Uterus (tissue), 4 donors: ENCODE data around the gene MECP2. TPM values are rescaled to one million over a fixed set of nuclear protein-coding genes. Genes with fewer than 3 reads are reported as not detected.

Source experiments
- DNase-seq, 2 donors: peaks; one replicate each; pipeline ENCODE4 v3.0.0-alpha.2; 2019 to 2020
- H3K27ac ChIP-seq, 2 donors: fragments of 200-600 bp; sonication (generic); 1 replicate in 1 of 2; 2 replicates in 1 of 2; pipeline ENCODE4 v1.5.1; 2016 to 2018
- H3K27me3 ChIP-seq, 2 donors: fragments of 200-600 bp; sonication (generic); one replicate each; pipeline ENCODE4 v1.5.1; 2018 to 2019; ENCODE audit warnings: control low read depth in 1 of 2
- H3K36me3 ChIP-seq, 2 donors: fragments of 200-600 bp; sonication (generic); one replicate each; pipeline ENCODE4 v1.5.1; 2019; ENCODE audit warnings: control low read depth in 1 of 2
- H3K4me1 ChIP-seq, 2 donors: fragments of 200-600 bp; sonication (generic); one replicate each; pipeline ENCODE4 v1.5.1; 2018 to 2019; ENCODE audit warnings: control low read depth in 1 of 2
- H3K4me3 ChIP-seq, 2 donors: fragments of 200-600 bp; sonication (generic); 1 replicate in 1 of 2; 2 replicates in 1 of 2; pipeline ENCODE4 v1.5.1; 2018 to 2019; ENCODE audit warnings: mild to moderate bottlenecking in 1 of 2
- H3K9me3 ChIP-seq, 2 donors: fragments of 200-600 bp; sonication (generic); one replicate each; pipeline ENCODE4 v1.5.1; 2019; ENCODE audit warnings: control low read depth in 1 of 2
- CTCF ChIP-seq, 4 experiments: fragments of 200-600 bp in 2 of 4; fragments of 450-650 bp in 2 of 4; sonication (generic) in 2 of 4; IDR thresholded peaks; one replicate each; pipeline ENCODE4 v1.5.1; 2016 to 2019; ENCODE audit warnings: antibody characterized with exemption in 4 of 4, mild to moderate bottlenecking in 2 of 4, moderate library complexity in 1 of 4
- POLR2A ChIP-seq, 2 donors: fragments of 450-650 bp; IDR thresholded peaks; one replicate each; pipeline ENCODE4 v1.6.1; 2016; ENCODE audit warnings: antibody characterized with exemption in 2 of 2, mild to moderate bottlenecking in 1 of 2, moderate library complexity in 1 of 2
- intact Hi-C: fragments of 100-400 bp; cut with DNase I; formaldehyde crosslinking; loops from one replicate; pipeline ENCODE4 v1.15.1; 2023; ENCODE audit warnings: low total_unique reads
- total RNA-seq, 4 donors: library from RNA; depleted of rRNA in 3 of 4; stranded (reverse); fragments of >200 nt in 3 of 4; gene quantifications; one replicate each; pipeline versions ENCODE4 v1.1.0 to v1.2.4, GENCODE V29; 2014 to 2023
- donor health status: DM: yes; HTN: yes; CAD: no.

MECP2 gene
- total RNA-seq, 4 donors from 2014 or later, result 29.7 to 106 (median 50.6) TPM

GRCh38 chrX:154057791-154058190, 39.7 kb downstream of the MECP2 start:
- no peak overlapping the region for H3K4me3 ChIP-seq
- no peaks in the 10 kb centered on the region for H3K36me3 ChIP-seq
- no peaks in the 10 kb centered on the region for H3K27me3 ChIP-seq
- H3K4me1 ChIP-seq, result peaks cover 0 to 8% of the 10 kb centered on the region in 2 donors
- TF ChIP-seq CTCF (IDR thresholded peaks at IDR 0.05) (no peak), POLR2A (IDR thresholded peaks at IDR 0.05) (no peak)
- DNase-seq, result no peak
- intact Hi-C loops, result no loop called here
- H3K9me3 ChIP-seq, result no peaks in the 10 kb centered on the region
- H3K27ac ChIP-seq, result no peak overlapping the region

GRCh38 chrX:154056770-154057241, 40.7 kb downstream of the MECP2 start:
- no peak for TF ChIP-seq POLR2A (IDR thresholded peaks at IDR 0.05)
- TF ChIP-seq CTCF (IDR thresholded peaks at IDR 0.05), result no peak
- Histone ChIP-seq H3K27me3 (no peaks in the 10 kb centered on the region), H3K4me3 (no peak overlapping the region), H3K4me1 (peaks cover 0 to 8% of the 10 kb centered on the region in 2 donors), H3K27ac (no peak overlapping the region), H3K9me3 (no peaks in the 10 kb centered on the region), H3K36me3 (no peaks in the 10 kb centered on the region)
- intact Hi-C loops, result no loop called here
- no peak for DNase-seq

- intact Hi-C loops, result no loop called here
- H3K4me3 ChIP-seq, result no peak overlapping the region
- H3K9me3 ChIP-seq, result no peaks in the 10 kb centered on the region
- H3K36me3 ChIP-seq, result no peaks in the 10 kb centered on the region
- peak; percentile 61 to 69 (median 65) for TF ChIP-seq CTCF (IDR thresholded peaks at IDR 0.05)
- no peak for TF ChIP-seq POLR2A (IDR thresholded peaks at IDR 0.05)
- no peaks in the 10 kb centered on the region for H3K27me3 ChIP-seq
- peak overlapping the region; percentile 51 to 62 for H3K27ac ChIP-seq
- peaks cover 0 to 8% of the 10 kb centered on the region in 2 donors for H3K4me1 ChIP-seq
- DNase-seq, result peak; percentile 70 to 83
Measured at GRCh38 chrX:154051201-154051810, 46.2 kb downstream of the MECP2 start.

GRCh38 chrX:154050113-154050495, 47.4 kb downstream of the MECP2 start:
- H3K4me1 ChIP-seq, result peaks cover 0 to 8% of the 10 kb centered on the region in 2 donors
- no peaks in the 10 kb centered on the region for H3K9me3 ChIP-seq
- DNase-seq, result no peak
- H3K4me3 ChIP-seq, result no peak overlapping the region
- intact Hi-C loops, result no loop called here
- TF ChIP-seq CTCF (IDR thresholded peaks at IDR 0.05), result no peak
- H3K36me3 ChIP-seq, result no peaks in the 10 kb centered on the region
- peak overlapping the region; percentile 51 to 62 for H3K27ac ChIP-seq
- H3K27me3 ChIP-seq, result no peaks in the 10 kb centered on the region

GRCh38 chrX:154049209-154050112, 48.1 kb downstream of the MECP2 start:
- peak overlapping the region; percentile 52 to 62 for H3K27ac ChIP-seq
- DNase-seq, result no peak

More at GRCh38 chrX:154049209-154050112, 48.1 kb downstream of the MECP2 start:
- Histone ChIP-seq H3K4me3 (no peak overlapping the region), H3K36me3 (no peaks in the 10 kb centered on the region), H3K4me1 (peaks cover 0 to 8% of the 10 kb centered on the region in 2 donors), H3K9me3 (no peaks in the 10 kb centered on the region), H3K27me3 (no peaks in the 10 kb centered on the region)
- intact Hi-C loops, result no loop called here
- no peak for TF ChIP-seq POLR2A (IDR thresholded peaks at IDR 0.05)
- no peak for TF ChIP-seq CTCF (IDR thresholded peaks at IDR 0.05)
